Prostate gland (tissue), 2 donors: ENCODE results near the gene S100A12. TPM values are rescaled to one million over a fixed set of nuclear protein-coding genes. Genes with fewer than 3 reads are reported as not detected.

Experiments used
- DNase-seq: peaks from one replicate; pipeline ENCODE4 v3.0.0-alpha.2; 2019; ENCODE audit warnings: low spot score
- H3K27ac ChIP-seq, 2 donors: fragments of 200-600 bp; sonication (generic); 2 replicates each; pipeline ENCODE4 v1.5.1; 2017 to 2019
- H3K27me3 ChIP-seq: fragments of 200-600 bp; sonication (generic); replicated peaks from 2 replicates; pipeline ENCODE4 v1.5.1; 2019; ENCODE audit not compliant: insufficient read depth
- H3K36me3 ChIP-seq, 2 donors: fragments of 200-600 bp; sonication (generic); 1 replicate in 1 of 2; 2 replicates in 1 of 2; pipeline versions ENCODE4 v1.5.1 to v1.8.1; 2017 to 2019
- H3K4me1 ChIP-seq: fragments of 200-600 bp; sonication (generic); replicated peaks from 2 replicates; pipeline ENCODE4 v1.5.1; 2019
- H3K4me3 ChIP-seq, 2 donors: fragments of 200-600 bp; sonication (generic); 2 replicates each; pipeline ENCODE4 v1.5.1; 2017 to 2019
- H3K9me3 ChIP-seq: fragments of 200-600 bp; sonication (generic); 2 replicates; pipeline ENCODE4 v1.5.1; 2017
- CTCF ChIP-seq, 4 experiments: fragments of 200-600 bp in 2 of 4; fragments of 450-650 bp in 2 of 4; sonication (generic) in 2 of 4; IDR thresholded peaks; 1 replicate in 3 of 4; 2 replicates in 1 of 4; pipeline ENCODE4 v1.5.1; 2016 to 2019; ENCODE audit warnings: antibody characterized with exemption in 4 of 4, mild to moderate bottlenecking in 2 of 4, moderate library complexity in 2 of 4
- POLR2A ChIP-seq: fragments of 450-650 bp; IDR thresholded peaks from one replicate; pipeline ENCODE4 v1.6.1; 2016; ENCODE audit warnings: antibody characterized with exemption, mild to moderate bottlenecking
- POLR2AphosphoS5 ChIP-seq: sonication (generic); formaldehyde crosslinking; IDR thresholded peaks from one replicate; pipeline ENCODE4 v1.6.1; 2017; ENCODE audit warnings: antibody characterized with exemption
- WGBS: methylation state at CpG from one replicate; pipeline ENCODE4 v1.1.5; 2018; 5-methylcytosine and 5-hydroxymethylcytosine counted together
- intact Hi-C: fragments of 100-400 bp; cut with DNase I; formaldehyde crosslinking; loops from one replicate; pipeline ENCODE4 v1.14.2; 2022
- total RNA-seq, 2 donors: library from RNA; depleted of rRNA; stranded (reverse); fragments of >200 nt; gene quantifications; one replicate each; pipeline ENCODE4 v1.1.0, GENCODE V29; 2016

S100A12 gene
- total RNA-seq, 2 donors from 2014 or later, result not detected

GRCh38 chr1:153399401-153400055 lies 24.1 kb upstream of the S100A12 start:
- Histone ChIP-seq H3K36me3 (no peaks in the 10 kb centered on the region), H3K4me3 (no peak overlapping the region), H3K27ac (no peak overlapping the region), H3K27me3 (no peaks in the 10 kb centered on the region), H3K9me3 (no peaks in the 10 kb centered on the region), H3K4me1 (no peaks in the 10 kb centered on the region)
- intact Hi-C loops, result no loop called here
- no peak for DNase-seq
- no peak for TF ChIP-seq POLR2A
- TF ChIP-seq POLR2AphosphoS5, result no peak
- TF ChIP-seq CTCF (IDR thresholded peaks at IDR 0.05), result no peak
- WGBS, result 89% methylated on average over 7 of the region's 7 CpGs

GRCh38 chr1:153397924-153398651 lies 22.7 kb upstream of the S100A12 start:
- TF ChIP-seq CTCF (IDR thresholded peaks at IDR 0.05), result no peak
- TF ChIP-seq POLR2A, result no peak
- TF ChIP-seq POLR2AphosphoS5, result no peak
- 78% methylated on average over 5 of the region's 6 CpGs for WGBS
- Histone ChIP-seq H3K36me3 (no peaks in the 10 kb centered on the region), H3K27ac (no peak overlapping the region), H3K4me1 (no peaks in the 10 kb centered on the region), H3K27me3 (no peaks in the 10 kb centered on the region), H3K9me3 (no peaks in the 10 kb centered on the region), H3K4me3 (no peak overlapping the region)
- no peak for DNase-seq
- intact Hi-C loops, result no loop called here

- Histone ChIP-seq H3K9me3 (no peaks in the 10 kb centered on the region), H3K27ac (no peak overlapping the region), H3K36me3 (no peaks in the 10 kb centered on the region), H3K4me3 (no peak overlapping the region), H3K4me1 (no peaks in the 10 kb centered on the region), H3K27me3 (no peaks in the 10 kb centered on the region)
- 79% methylated on average over 16 of the region's 19 CpGs for WGBS
- no peak for DNase-seq
- TF ChIP-seq CTCF (IDR thresholded peaks at IDR 0.05) (no peak), POLR2A (no peak), POLR2AphosphoS5 (no peak)
- intact Hi-C loops, result no loop called here
These were observed 21.9 kb upstream of the S100A12 start for GRCh38 chr1:153397051-153397923.

- H3K27ac ChIP-seq, result no peak overlapping the region
- H3K4me1 ChIP-seq, result no peaks in the 10 kb centered on the region
- H3K9me3 ChIP-seq, result no peaks in the 10 kb centered on the region
- intact Hi-C loops, result no loop called here
- DNase-seq, result no peak
- H3K4me3 ChIP-seq, result no peak overlapping the region
- H3K27me3 ChIP-seq, result no peaks in the 10 kb centered on the region
- WGBS, result 78% methylated on average over 6 of the region's 6 CpGs
- TF ChIP-seq POLR2A, result no peak
- no peak for TF ChIP-seq CTCF (IDR thresholded peaks at IDR 0.05)
- no peak for TF ChIP-seq POLR2AphosphoS5
- H3K36me3 ChIP-seq, result no peaks in the 10 kb centered on the region
These were observed 21.0 kb upstream of the S100A12 start for GRCh38 chr1:153396461-153396860.
